Measurements from ENCODE around the gene TNFRSF8.

DNA sequence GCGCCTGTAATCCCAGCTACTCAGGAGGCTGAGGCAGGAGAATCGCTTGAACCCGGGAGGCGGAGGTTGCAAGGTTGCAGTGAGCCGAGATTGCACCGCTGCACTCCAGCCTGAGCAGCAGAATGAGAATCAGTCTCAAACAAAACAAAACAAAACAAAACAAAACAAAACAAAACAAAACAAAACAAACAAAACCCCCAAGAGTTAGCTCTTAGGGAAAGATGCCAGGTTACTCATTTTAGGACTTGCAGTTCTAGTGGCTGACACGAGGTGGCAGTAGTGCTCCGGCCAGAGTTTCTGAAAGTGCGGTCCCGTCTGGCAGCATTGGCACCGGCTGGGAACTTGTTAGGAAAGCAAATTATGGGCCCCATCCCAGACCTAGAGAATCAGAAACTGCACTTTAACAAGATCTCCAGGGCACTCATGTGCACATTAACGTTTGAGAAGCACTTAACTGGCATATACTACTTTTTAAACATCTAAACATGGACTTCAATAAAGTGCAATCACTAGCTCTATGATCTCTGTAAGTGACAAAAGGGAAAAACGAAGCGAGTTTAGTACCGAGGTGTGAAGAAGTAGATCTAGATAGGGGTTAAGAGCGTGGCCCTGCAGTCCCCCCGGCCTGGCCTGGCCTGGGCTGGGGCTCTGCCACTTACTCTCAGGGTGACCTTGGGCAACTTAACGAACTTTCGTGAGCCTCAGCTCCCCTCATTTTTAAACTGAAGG lies 61.8 kb downstream of the TNFRSF8 start:
- TF ChIP-seq POLR2A (IDR thresholded peaks at IDR 0.05) = no peak
- TF ChIP-seq, protein P1, sequence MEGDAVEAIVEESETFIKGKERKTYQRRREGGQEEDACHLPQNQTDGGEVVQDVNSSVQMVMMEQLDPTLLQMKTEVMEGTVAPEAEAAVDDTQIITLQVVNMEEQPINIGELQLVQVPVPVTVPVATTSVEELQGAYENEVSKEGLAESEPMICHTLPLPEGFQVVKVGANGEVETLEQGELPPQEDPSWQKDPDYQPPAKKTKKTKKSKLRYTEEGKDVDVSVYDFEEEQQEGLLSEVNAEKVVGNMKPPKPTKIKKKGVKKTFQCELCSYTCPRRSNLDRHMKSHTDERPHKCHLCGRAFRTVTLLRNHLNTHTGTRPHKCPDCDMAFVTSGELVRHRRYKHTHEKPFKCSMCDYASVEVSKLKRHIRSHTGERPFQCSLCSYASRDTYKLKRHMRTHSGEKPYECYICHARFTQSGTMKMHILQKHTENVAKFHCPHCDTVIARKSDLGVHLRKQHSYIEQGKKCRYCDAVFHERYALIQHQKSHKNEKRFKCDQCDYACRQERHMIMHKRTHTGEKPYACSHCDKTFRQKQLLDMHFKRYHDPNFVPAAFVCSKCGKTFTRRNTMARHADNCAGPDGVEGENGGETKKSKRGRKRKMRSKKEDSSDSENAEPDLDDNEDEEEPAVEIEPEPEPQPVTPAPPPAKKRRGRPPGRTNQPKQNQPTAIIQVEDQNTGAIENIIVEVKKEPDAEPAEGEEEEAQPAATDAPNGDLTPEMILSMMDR (IDR thresholded peaks at IDR 0.05) = peak; percentile 75 to 97 (median 93)
